Colonic mucosa (tissue), 4 donors: ENCODE results near the gene PGK2. TPM values are rescaled to one million over a fixed set of nuclear protein-coding genes. Genes with fewer than 3 reads are reported as not detected.

Experiments
- DNase-seq: peaks from one replicate; pipeline ENCODE4 v3.0.0-alpha.2; 2020
- H3K27ac ChIP-seq: fragments of 200-600 bp; one replicate; pipeline ENCODE4 v1.8.0; 2021
- H3K27me3 ChIP-seq: fragments of 200-600 bp; one replicate; pipeline ENCODE4 v1.8.0; 2021
- H3K36me3 ChIP-seq: fragments of 200-600 bp; one replicate; pipeline ENCODE4 v1.8.0; 2021
- H3K4me1 ChIP-seq: fragments of 200-600 bp; one replicate; pipeline ENCODE4 v1.8.0; 2021; ENCODE audit warnings: mild to moderate bottlenecking
- H3K4me3 ChIP-seq: fragments of 200-600 bp; one replicate; pipeline ENCODE4 v1.8.0; 2021
- H3K9ac ChIP-seq, 2 donors: one replicate each; pipeline ENCODE4 v1.7.0; 2013; ENCODE audit warnings: control low read depth in 2 of 2, low read depth in 2 of 2, low read length in 2 of 2
- H3K9me3 ChIP-seq: fragments of 200-600 bp; one replicate; pipeline ENCODE4 v1.8.0; 2021
- intact Hi-C: fragments of 100-400 bp; cut with DNase I; formaldehyde crosslinking; loops from one replicate; pipeline ENCODE4 v1.14.1; 2022
- total RNA-seq, 2 donors: library from RNA; stranded (reverse); fragmentation: NEBNext Ultra II Directional in 1 of 2; extraction: Animal tissue kit (Norgen Biotek cat#: 25700) in 1 of 2; gene quantifications; one replicate each; pipeline ENCODE4 v1.2.1, GENCODE V29; 2021
- TF ChIP-seq, protein P1 (sequence below): fragments of 200-600 bp; IDR thresholded peaks from one replicate; pipeline ENCODE4 v1.8.0; 2022; ENCODE audit warnings: antibody characterized with exemption, mild to moderate bottlenecking
- donor health status: healthy.
- donor health status: DM: no; HTN: no; CAD: no.
- donor health status: DM: no; HTN: no; CAD: no.

The PGK2 gene
- total RNA-seq, 2 donors from 2014 or later = not detected

- Histone ChIP-seq H3K27ac (no peak overlapping the region), H3K9ac (no peak overlapping the region), H3K27me3 (no peaks in the 10 kb centered on the region), H3K4me3 (no peak overlapping the region), H3K36me3 (no peaks in the 10 kb centered on the region), H3K4me1 (no peaks in the 10 kb centered on the region), H3K9me3 (no peaks in the 10 kb centered on the region)
- intact Hi-C loops = no loop called here
- TF ChIP-seq, protein P1, sequence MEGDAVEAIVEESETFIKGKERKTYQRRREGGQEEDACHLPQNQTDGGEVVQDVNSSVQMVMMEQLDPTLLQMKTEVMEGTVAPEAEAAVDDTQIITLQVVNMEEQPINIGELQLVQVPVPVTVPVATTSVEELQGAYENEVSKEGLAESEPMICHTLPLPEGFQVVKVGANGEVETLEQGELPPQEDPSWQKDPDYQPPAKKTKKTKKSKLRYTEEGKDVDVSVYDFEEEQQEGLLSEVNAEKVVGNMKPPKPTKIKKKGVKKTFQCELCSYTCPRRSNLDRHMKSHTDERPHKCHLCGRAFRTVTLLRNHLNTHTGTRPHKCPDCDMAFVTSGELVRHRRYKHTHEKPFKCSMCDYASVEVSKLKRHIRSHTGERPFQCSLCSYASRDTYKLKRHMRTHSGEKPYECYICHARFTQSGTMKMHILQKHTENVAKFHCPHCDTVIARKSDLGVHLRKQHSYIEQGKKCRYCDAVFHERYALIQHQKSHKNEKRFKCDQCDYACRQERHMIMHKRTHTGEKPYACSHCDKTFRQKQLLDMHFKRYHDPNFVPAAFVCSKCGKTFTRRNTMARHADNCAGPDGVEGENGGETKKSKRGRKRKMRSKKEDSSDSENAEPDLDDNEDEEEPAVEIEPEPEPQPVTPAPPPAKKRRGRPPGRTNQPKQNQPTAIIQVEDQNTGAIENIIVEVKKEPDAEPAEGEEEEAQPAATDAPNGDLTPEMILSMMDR = no peak
- DNase-seq = no peak
These were observed 43.7 kb downstream of the PGK2 start for GRCh38 chr6:49743429-49743828.

GRCh38 chr6:49739423-49739822, 47.7 kb downstream of the PGK2 start:
- Histone ChIP-seq H3K27me3 (no peaks in the 10 kb centered on the region), H3K36me3 (no peaks in the 10 kb centered on the region), H3K9ac (no peak overlapping the region), H3K4me1 (no peaks in the 10 kb centered on the region), H3K9me3 (no peaks in the 10 kb centered on the region), H3K4me3 (no peak overlapping the region), H3K27ac (no peak overlapping the region)
- DNase-seq = no peak
- TF ChIP-seq, protein P1 = no peak
- intact Hi-C loops = no loop called here

DNA sequence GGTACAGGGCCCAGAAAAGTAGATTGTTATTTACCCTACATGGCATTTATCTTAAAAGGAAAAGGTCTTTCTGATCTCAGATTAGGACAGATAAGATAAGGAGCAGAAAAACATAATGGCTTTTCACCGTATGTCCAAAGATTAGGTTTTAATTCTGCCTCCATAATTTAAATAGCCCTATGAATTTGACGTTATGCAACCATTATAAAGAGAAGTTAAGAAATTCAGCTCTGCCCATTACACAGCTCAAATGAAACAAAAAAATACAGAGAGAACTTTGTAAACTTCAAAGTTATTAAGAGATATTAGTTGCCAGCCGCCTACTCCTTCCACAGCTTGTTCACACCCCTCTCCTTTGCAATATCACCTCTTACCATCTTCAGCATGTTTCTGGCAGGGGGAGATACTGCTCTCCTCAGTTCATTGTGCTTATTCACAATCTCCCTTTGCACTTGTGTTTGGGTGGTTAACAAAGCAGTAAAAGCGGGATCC, 51.0 kb downstream of the PGK2 start:
- TF ChIP-seq, protein P1 = no peak
- Histone ChIP-seq H3K36me3 (no peaks in the 10 kb centered on the region), H3K27me3 (no peaks in the 10 kb centered on the region), H3K4me1 (no peaks in the 10 kb centered on the region), H3K4me3 (no peak overlapping the region), H3K9me3 (no peaks in the 10 kb centered on the region), H3K9ac (no peak overlapping the region), H3K27ac (no peak overlapping the region)
- DNase-seq = no peak
- intact Hi-C loops = no loop called here

Other genes with a start within 250 kb of the PGK2 start
- gene C6orf141, start 236.6 kb downstream of the PGK2 start, total RNA-seq = 10 to 100 TPM; 10.4 to 11.2 TPM
- gene RHAG, start 150.4 kb downstream of the PGK2 start, total RNA-seq = under 1 TPM in 1 of 2 donors, not detected in 1; 0.54 TPM
- gene CRISP2, start 73.7 kb downstream of the PGK2 start, total RNA-seq = not detected
- not detected for gene CRISP3, start 42.9 kb downstream of the PGK2 start, total RNA-seq
- gene CRISP1, start 79.2 kb upstream of the PGK2 start, total RNA-seq = not detected
- gene DEFB114, start 176.9 kb upstream of the PGK2 start, total RNA-seq = not detected
- gene DEFB113, start 182.3 kb upstream of the PGK2 start, total RNA-seq = not detected
- not detected for gene DEFB110, start 234.7 kb upstream of the PGK2 start, total RNA-seq